Sigmoid colon (tissue), 7 donors: Measurements from ENCODE around the gene DIAPH1. TPM values are rescaled to one million over a fixed set of nuclear protein-coding genes. Genes with fewer than 3 reads are reported as not detected.

Source experiments
- DNase-seq: peaks from one replicate; pipeline ENCODE4 v3.0.0-alpha.2; 2019
- H3K27ac ChIP-seq, 4 donors: fragments of 200-600 bp; sonication (generic); one replicate each; pipeline ENCODE4 v1.5.1; 2016 to 2019; ENCODE audit warnings: mild to moderate bottlenecking in 1 of 4
- H3K27me3 ChIP-seq, 3 donors: fragments of 200-600 bp; sonication (generic); one replicate each; pipeline ENCODE4 v1.5.1; 2019; ENCODE audit warnings: mild to moderate bottlenecking in 1 of 3
- H3K36me3 ChIP-seq, 4 donors: fragments of 200-600 bp; sonication (generic); one replicate each; pipeline ENCODE4 v1.5.1; 2016 to 2019
- H3K4me1 ChIP-seq, 4 donors: fragments of 200-600 bp; sonication (generic); one replicate each; pipeline ENCODE4 v1.5.1; 2017 to 2019
- H3K4me3 ChIP-seq, 4 donors: fragments of 200-600 bp; sonication (generic); one replicate each; pipeline ENCODE4 v1.5.1; 2017 to 2019; ENCODE audit warnings: mild to moderate bottlenecking in 2 of 4, moderate library complexity in 1 of 4
- H3K9me3 ChIP-seq, 4 donors: fragments of 200-600 bp in 3 of 4; sonication (generic) in 3 of 4; one replicate each; pipeline versions ENCODE4 v1.5.1 to v1.6.1; 2013 to 2019
- EP300 ChIP-seq, 4 donors: sonication (generic); formaldehyde crosslinking; IDR thresholded peaks; one replicate each; pipeline ENCODE4 v1.6.1; 2017; ENCODE audit warnings: antibody characterized with exemption in 4 of 4
- POLR2A ChIP-seq, 2 donors: fragments of 450-650 bp; IDR thresholded peaks; one replicate each; pipeline ENCODE4 v1.6.1; 2016; ENCODE audit warnings: antibody characterized with exemption in 2 of 2, mild to moderate bottlenecking in 2 of 2, moderate library complexity in 2 of 2
- POLR2AphosphoS5 ChIP-seq, 4 donors: sonication (generic); formaldehyde crosslinking; IDR thresholded peaks; one replicate each; pipeline ENCODE4 v1.6.1; 2017; ENCODE audit warnings: antibody characterized with exemption in 4 of 4
- WGBS, 2 donors: extraction: QIAGEN DNeasy Blood & Tissue Kit; methylation state at CpG; one replicate each; pipeline ENCODE4 v1.1.7; 2013; 5-methylcytosine and 5-hydroxymethylcytosine counted together
- intact Hi-C: fragments of 100-400 bp; cut with DNase I; formaldehyde crosslinking; loops from one replicate; pipeline ENCODE4 v1.15.1; 2023
- polyA plus RNA-seq, 3 donors: library from polyadenylated mRNA; stranded (reverse); fragments of 200-250 nt; gene quantifications; one replicate each; pipeline ENCODE4 v1.2.3, GENCODE V29; 2013
- total RNA-seq, 4 donors: library from RNA; depleted of rRNA; stranded (reverse); fragments of >200 nt; gene quantifications; one replicate each; pipeline ENCODE4 v1.1.0, GENCODE V29; 2016
- TF ChIP-seq, protein P1 (sequence below), 4 experiments: fragments of 450-650 bp in 3 of 4; fragments of 200-600 bp in 1 of 4; IDR thresholded peaks; one replicate each; pipeline ENCODE4 v1.5.1; 2016 to 2019; ENCODE audit warnings: antibody characterized with exemption in 4 of 4, mild to moderate bottlenecking in 3 of 4, moderate library complexity in 2 of 4
- donor health status: healthy with polysubstance abuse.
- donor health status: Bipolar disorder and iron deficiency.
- donor health status: healthy.

Gene DIAPH1
- total and polyA plus RNA-seq, 7 donors, result 14.4 to 105 (median 26.9) TPM

DNA sequence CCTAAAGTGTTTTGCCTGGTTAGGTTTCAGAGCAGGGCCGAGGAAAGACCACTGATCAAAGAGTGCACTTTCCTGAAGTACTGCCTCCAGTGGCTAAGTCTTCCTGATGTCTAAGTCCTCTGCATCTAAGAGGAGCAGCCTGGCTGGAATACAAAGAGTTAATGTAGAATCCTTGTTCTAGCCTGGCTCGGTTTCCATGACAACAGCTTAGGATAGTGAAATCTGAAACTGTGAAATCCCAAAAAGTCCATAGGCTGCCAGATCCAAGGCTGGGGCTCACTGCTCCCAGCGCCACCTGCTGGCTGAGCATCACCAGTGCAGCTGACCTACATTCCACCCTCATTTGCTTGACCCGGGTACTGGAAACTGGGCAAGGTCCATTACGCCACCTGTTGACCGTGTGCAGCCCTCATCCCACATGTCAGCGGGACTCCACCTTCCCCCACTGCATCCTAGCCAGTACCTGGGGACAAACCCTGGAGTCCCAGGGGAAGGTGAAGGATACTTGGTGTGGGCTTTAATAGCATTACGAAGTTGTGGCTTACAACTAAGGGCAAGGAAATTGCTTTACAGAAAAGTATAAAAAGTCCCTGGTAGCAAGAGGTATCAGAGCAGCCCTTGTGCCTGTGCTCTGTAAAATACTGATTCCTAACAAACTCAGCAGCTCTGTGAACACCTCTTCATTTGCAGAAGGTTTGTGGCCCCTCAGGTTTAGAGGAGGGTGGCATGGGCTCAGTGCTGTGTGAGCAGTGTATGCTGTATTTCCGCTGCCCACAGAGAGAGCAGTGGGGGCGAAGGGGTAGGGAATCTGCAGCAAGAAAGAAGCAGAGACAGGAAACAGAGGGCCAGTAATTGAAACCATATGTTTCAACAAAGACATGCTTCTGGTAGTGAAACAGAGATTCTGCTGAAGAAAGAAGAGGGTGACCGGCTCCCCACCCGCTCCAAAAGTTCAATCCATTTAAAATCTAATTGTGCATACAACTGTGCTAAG lies 93.9 kb downstream of the DIAPH1 start:
- Histone ChIP-seq H3K4me1 (peaks cover 0 to 62% (median 39%) of the 10 kb centered on the region in 4 donors), H3K9me3 (no peaks in the 10 kb centered on the region), H3K27ac (peak overlapping the region; percentile 63 to 73 (median 68)), H3K36me3 (peaks cover 0 to 25% (median 0%) of the 10 kb centered on the region in 4 donors), H3K4me3 (no peak overlapping the region), H3K27me3 (no peaks in the 10 kb centered on the region)
- peak; percentile 96 for DNase-seq
- intact Hi-C loops, result loop anchor here (1.0 to 5.0 kb wide), 4 partner anchors 16 to 118 kb away; partner anchors contain the start of gene PCDHGB6
- 29 to 41% methylated on average over 12 of the region's 12 CpGs for WGBS, 2 donors
- TF ChIP-seq, protein P1, sequence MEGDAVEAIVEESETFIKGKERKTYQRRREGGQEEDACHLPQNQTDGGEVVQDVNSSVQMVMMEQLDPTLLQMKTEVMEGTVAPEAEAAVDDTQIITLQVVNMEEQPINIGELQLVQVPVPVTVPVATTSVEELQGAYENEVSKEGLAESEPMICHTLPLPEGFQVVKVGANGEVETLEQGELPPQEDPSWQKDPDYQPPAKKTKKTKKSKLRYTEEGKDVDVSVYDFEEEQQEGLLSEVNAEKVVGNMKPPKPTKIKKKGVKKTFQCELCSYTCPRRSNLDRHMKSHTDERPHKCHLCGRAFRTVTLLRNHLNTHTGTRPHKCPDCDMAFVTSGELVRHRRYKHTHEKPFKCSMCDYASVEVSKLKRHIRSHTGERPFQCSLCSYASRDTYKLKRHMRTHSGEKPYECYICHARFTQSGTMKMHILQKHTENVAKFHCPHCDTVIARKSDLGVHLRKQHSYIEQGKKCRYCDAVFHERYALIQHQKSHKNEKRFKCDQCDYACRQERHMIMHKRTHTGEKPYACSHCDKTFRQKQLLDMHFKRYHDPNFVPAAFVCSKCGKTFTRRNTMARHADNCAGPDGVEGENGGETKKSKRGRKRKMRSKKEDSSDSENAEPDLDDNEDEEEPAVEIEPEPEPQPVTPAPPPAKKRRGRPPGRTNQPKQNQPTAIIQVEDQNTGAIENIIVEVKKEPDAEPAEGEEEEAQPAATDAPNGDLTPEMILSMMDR (IDR thresholded peaks at IDR 0.05), result peak; percentile 99 to 100 (median 100)
- TF ChIP-seq POLR2AphosphoS5 (IDR thresholded peaks at IDR 0.05) (peak; percentile 52 to 78 (median 76)), EP300 (IDR thresholded peaks at IDR 0.05) (peak in 1 of 4 donors; percentile 54), POLR2A (IDR thresholded peaks at IDR 0.05) (no peak)

DNA sequence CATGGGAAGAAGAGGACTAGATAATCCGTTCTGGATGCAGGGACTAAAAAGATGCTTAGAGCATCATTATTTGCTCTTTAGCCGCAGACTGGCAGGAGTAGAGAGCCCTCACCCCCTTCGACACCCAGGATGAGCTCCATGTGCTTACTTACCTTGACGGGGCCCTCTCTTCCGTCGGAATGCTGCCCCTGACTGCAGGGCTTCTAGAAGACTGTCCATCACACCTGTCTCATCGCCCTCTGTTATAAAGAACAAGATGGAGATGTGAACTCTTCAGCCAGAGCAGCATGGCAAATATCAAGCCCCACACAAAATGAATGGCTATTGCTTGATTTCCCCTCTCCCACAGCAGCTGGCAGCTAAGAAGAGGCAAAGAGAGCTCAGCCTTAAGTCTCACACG lies 94.8 kb downstream of the DIAPH1 start:
- Histone ChIP-seq H3K9me3 (no peaks in the 10 kb centered on the region), H3K4me1 (peaks cover 0 to 54% (median 31%) of the 10 kb centered on the region in 4 donors), H3K27me3 (no peaks in the 10 kb centered on the region), H3K4me3 (no peak overlapping the region), H3K27ac (peak overlapping the region; percentile 63 to 73 (median 68)), H3K36me3 (peaks cover 0 to 19% (median 0%) of the 10 kb centered on the region in 4 donors)
- DNase-seq, result no peak
- WGBS, 2 donors, result 92 to 95% methylated on average over 8 of the region's 8 CpGs
- TF ChIP-seq POLR2AphosphoS5 (IDR thresholded peaks at IDR 0.05) (no peak), POLR2A (IDR thresholded peaks at IDR 0.05) (no peak), EP300 (IDR thresholded peaks at IDR 0.05) (no peak)
- TF ChIP-seq, protein P1 (IDR thresholded peaks at IDR 0.05), result no peak
- intact Hi-C loops, result loop anchor here (1.0 to 2.0 kb wide), 3 partner anchors 15 to 48 kb away; no protein-coding TSS in a partner anchor

DNA sequence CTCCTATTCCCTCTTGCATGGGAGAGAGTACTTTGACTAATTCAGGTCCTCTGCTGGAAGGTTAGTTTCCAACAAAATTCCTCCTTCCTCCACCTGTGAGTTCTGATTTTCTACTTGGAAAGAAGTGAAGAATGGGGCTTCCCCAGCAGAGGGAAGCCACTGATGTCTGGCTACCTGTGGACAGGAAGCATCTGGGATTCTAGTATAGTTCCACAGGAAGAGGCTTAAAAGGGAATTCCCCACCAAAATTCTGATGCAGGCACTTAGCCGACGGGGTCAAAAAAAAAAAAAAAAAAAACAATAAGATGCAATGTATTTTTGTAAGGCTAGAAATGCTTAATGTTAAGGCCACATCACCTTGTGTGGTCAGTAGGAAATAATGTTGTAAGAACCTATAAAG lies 96.5 kb downstream of the DIAPH1 start:
- Histone ChIP-seq H3K4me1 (peaks cover 0 to 49% (median 25%) of the 10 kb centered on the region in 4 donors), H3K4me3 (no peak overlapping the region), H3K27me3 (no peaks in the 10 kb centered on the region), H3K36me3 (peaks cover 0 to 16% (median 0%) of the 10 kb centered on the region in 4 donors), H3K27ac (peak overlapping the region in 3 of 4 donors; percentile 56 to 68 (median 66)), H3K9me3 (no peaks in the 10 kb centered on the region)
- TF ChIP-seq EP300 (IDR thresholded peaks at IDR 0.05), result no peak
- TF ChIP-seq, protein P1 (IDR thresholded peaks at IDR 0.05), result no peak
- TF ChIP-seq POLR2AphosphoS5 (IDR thresholded peaks at IDR 0.05), result no peak
- no peak for TF ChIP-seq POLR2A (IDR thresholded peaks at IDR 0.05)
- intact Hi-C loops, result no loop called here
- no peak for DNase-seq
- 40 to 75% methylated on average over 2 of the region's 2 CpGs for WGBS, 2 donors

DNA sequence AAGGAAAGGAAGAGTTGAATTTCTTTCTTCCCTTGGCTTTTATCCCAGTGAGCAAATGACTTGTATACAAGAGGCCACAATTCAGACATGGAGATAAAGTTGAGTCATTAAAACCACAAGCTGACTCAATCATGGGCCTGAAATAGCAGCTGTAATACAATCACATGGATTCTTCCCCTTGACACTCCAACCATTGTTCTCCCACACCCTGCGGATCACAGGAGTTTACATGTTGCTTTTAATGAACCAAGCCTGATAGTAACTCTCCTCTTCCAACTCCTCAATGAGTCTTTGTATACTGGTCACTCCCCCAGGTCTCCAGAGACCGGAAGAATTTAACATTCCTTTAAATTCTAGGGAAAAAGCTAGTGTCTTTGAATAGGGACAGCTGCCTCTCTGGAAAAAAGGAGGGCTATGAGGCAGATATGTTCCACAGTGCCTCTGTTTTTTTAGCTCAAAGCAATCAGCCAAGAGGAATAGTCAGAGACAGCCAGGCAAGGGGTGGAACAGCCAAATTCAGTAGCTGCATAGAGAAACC lies 97.5 kb downstream of the DIAPH1 start:
- Histone ChIP-seq H3K27me3 (no peaks in the 10 kb centered on the region), H3K27ac (peak overlapping the region; percentile 52 to 68 (median 61)), H3K9me3 (no peaks in the 10 kb centered on the region), H3K4me3 (no peak overlapping the region), H3K36me3 (peaks cover 0 to 7% (median 0%) of the 10 kb centered on the region in 4 donors), H3K4me1 (peaks cover 0 to 49% (median 25%) of the 10 kb centered on the region in 4 donors)
- DNase-seq, result no peak
- 12 to 49% methylated on average over 2 of the region's 2 CpGs for WGBS, 2 donors
- intact Hi-C loops, result no loop called here
- TF ChIP-seq, protein P1 (IDR thresholded peaks at IDR 0.05), result no peak
- TF ChIP-seq POLR2AphosphoS5 (IDR thresholded peaks at IDR 0.05), result peak; percentile 26 to 75 (median 40)
